Activated CD4-positive, alpha-beta memory T cell treated with anti-CD3 and anti-CD28 coated beads, Interleukin-2, amount 10 ng/mL, durations not matched to agents 7 days and 5 days (primary cell): Measurements from ENCODE around the gene WDR19. TPM values are rescaled to one million over a fixed set of nuclear protein-coding genes. Genes with fewer than 3 reads are reported as not detected.
"Not testable (repeated sequence)": the region's sequence is repeated elsewhere in the genome, so short reads cannot be mapped to it uniquely, and the experiment has no call there.

Source experiments
- CTCF ChIA-PET: fragments of 350-600 bp; sonication (Branson Sonifier 250); formaldehyde crosslinking; loops from one replicate; lab custom pipeline; 2021; ENCODE audit warnings: antibody characterized with exemption, inconsistent platforms; lab: Charles Lee
- POLR2A ChIA-PET: fragments of 350-600 bp; sonication (Branson Sonifier 250); formaldehyde crosslinking; loops from one replicate; lab custom pipeline; 2021; ENCODE audit warnings: antibody characterized with exemption; lab: Charles Lee
- DNase-seq: peaks from one replicate; pipeline ENCODE4 v3.0.0-alpha.2; 2020
- H3K27ac Mint-ChIP-seq: one replicate; pipeline ENCODE4 v1.8.0; 2021; ENCODE audit warnings: mild to moderate bottlenecking, mixed read lengths
- H3K27me3 Mint-ChIP-seq: one replicate; pipeline ENCODE4 v1.8.0; 2021; ENCODE audit warnings: mixed read lengths
- H3K36me3 Mint-ChIP-seq: one replicate; pipeline ENCODE4 v1.8.0; 2021; ENCODE audit warnings: low read depth, mixed read lengths
- H3K4me1 Mint-ChIP-seq: one replicate; pipeline ENCODE4 v1.8.0; 2021; ENCODE audit warnings: mixed read lengths
- H3K4me3 Mint-ChIP-seq: one replicate; pipeline ENCODE4 v1.8.0; 2021; ENCODE audit warnings: mild to moderate bottlenecking, mixed read lengths
- H3K9me3 Mint-ChIP-seq: one replicate; pipeline ENCODE4 v1.8.0; 2021; ENCODE audit warnings: mixed read lengths
- total RNA-seq, 2 experiments: library from RNA; stranded (reverse); gene quantifications; one replicate each; pipeline ENCODE4 v1.2.3, GENCODE V29; 2021

The WDR19 gene
- 10 to 100 TPM in 1 of 2 experiments, 1 to 10 TPM in 1; 9.9 to 12.1 TPM for total RNA-seq

DNA sequence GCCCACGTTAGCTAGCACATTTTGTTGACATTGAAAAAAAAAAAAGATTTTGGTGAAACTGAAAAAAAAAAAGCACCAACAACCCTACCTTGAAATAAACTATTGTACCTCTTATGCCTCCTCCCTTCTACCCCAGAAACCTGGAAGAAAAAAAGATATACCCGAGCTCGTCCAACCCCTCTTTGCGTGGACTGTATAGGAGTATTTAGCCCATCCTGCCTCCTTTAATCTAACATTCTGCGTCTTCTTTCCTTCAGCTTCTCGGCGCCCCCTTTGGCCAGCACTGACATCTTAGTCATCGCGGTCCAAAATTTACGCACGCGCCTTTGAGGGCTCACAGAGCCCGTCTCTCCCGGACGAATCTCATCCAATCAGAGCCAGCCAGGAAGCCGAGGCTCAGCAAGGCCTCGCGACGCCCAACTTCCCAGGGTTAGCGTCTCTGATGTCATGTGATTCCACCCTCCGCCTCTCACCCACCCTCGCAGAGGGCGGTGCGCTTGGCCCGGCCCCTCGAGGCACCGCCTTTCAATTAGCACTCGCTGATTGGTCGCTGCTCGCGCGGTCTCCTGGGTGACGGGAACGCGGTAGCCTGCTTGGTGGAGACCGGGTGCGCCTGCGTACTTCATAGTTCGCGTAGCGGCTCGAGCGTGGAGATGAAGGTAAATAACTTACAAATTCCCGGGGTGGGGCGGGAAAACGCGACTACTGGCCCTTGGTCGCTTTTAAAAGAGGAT is at the start of gene WDR19:
Gene WDR19 (plus strand): TSS at position 625 of the 734 bp plus-strand sequence. CDS start 29 bp downstream, at position 654.
- H3K27me3 Mint-ChIP-seq, result peaks cover 2% of the 10 kb centered on the region
- H3K4me1 Mint-ChIP-seq, result peaks cover 15% of the 10 kb centered on the region
- DNase-seq, result peak; percentile 99
- H3K27ac Mint-ChIP-seq, result no peak within 1 kb of the TSS
- H3K36me3 Mint-ChIP-seq, result no peaks in the 10 kb centered on the region
- POLR2A ChIA-PET, result interaction anchor here (0.7 to 2.4 kb wide), 4 partner anchors 172 to 277 kb away, joined by 3 to 9 read pairs (median 6); partner anchors contain the start of genes LIAS and RFC1
- CTCF ChIA-PET, result interaction anchor here (0.6 to 1.7 kb wide), 13 partner anchors 10 to 424 kb away, joined by 3 to 11 read pairs (median 4); partner anchors contain the start of gene RFC1
- no peaks in the 10 kb centered on the region for H3K9me3 Mint-ChIP-seq
- no peak within 1 kb of the TSS for H3K4me3 Mint-ChIP-seq

DNA sequence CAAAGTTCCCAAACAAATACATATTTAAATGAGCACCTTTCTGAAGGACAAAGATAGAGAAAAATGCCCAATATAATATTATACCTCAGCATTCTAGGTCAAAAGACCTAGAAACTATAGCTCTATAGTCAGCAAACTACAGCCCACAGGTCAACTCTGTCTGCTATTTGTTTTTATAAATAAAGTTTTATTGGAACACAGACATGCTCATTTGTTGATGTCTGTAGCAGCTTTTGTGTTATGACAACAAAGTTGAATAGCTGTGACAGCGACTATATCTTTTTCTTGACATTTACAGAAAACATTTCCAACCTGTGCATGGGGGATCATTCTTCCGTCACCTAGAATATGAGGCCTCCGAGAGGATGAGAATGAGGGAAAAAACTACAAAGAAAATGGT is 48.7 kb upstream of the WDR19 start:
- CTCF ChIA-PET, result interaction anchor here (0.6 to 6.4 kb wide), 14 partner anchors 14 to 865 kb away, joined by 3 to 113 read pairs (median 10); no protein-coding TSS in a partner anchor
- peaks cover 15% of the 10 kb centered on the region for H3K4me1 Mint-ChIP-seq
- H3K9me3 Mint-ChIP-seq, result no peaks in the 10 kb centered on the region
- no peak for DNase-seq
- H3K36me3 Mint-ChIP-seq, result peaks cover 9% of the 10 kb centered on the region
- POLR2A ChIA-PET, result interaction anchor here (1.0 kb wide), 1 partner anchor 231 kb away, joined by 4 read pairs; no protein-coding TSS in a partner anchor
- H3K27me3 Mint-ChIP-seq, result no peaks in the 10 kb centered on the region
- H3K27ac Mint-ChIP-seq, result no peak overlapping the region
- H3K4me3 Mint-ChIP-seq, result no peak overlapping the region

DNA sequence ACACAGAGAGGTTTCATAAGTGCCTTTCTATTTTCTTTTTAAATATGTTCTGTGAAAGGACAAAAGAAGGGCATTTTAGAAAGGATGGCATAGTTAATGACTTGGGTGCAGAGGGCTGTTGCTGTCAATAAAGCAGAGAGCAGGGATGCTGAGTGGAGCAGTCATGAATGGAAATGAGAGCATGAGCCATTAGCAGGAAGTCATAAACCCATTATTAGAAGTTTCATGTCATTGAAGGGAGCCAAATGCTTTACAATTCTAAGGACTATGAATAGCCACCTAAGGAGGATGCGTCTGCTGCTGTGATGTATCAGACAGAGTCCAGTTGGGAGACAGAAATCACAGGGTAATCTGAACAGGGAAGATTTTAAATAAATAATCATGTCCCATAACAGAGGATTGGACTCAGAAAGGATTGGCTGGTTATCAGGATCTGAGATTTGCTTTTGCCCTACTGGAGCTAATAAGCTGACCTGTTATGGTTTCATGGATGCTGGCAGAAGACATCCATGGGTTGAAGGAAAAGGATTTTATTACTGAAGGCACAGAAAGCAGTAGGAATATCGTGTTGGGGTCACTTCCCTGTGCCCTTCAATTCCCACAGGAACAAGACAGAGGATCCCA is 47.5 kb upstream of the WDR19 start:
- CTCF ChIA-PET, result interaction anchor here (0.6 to 6.4 kb wide), 39 partner anchors 9 to 375 kb away, joined by 3 to 113 read pairs (median 4); no protein-coding TSS in a partner anchor
- Mint-ChIP-seq H3K9me3 (no peaks in the 10 kb centered on the region), H3K27me3 (no peaks in the 10 kb centered on the region), H3K4me1 (peaks cover 15% of the 10 kb centered on the region), H3K4me3 (no peak overlapping the region), H3K27ac (no peak overlapping the region), H3K36me3 (peaks cover 4% of the 10 kb centered on the region)
- POLR2A ChIA-PET, result interaction anchor here (0.6 to 1.0 kb wide), 2 partner anchors 232 to 279 kb away, joined by 3 to 4 read pairs; no protein-coding TSS in a partner anchor
- no peak for DNase-seq

DNA sequence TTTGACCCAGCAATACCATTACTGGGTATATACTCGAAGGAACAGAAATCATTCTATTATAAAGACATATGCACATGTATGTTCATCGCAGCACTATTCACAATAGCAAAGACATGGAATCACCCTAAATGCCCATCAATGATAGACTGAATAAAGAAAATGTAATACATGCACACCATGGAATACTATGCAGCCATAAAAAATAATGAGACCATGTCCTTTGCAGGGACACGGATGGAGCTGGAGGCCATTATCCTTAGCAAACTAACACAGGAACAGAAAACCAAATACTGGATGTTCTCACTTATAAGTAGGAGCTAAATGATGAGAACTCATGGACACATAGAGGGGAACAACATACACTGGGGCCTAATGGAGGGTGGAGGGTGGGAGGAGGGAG is 44.1 kb upstream of the WDR19 start:
- peaks cover 15% of the 10 kb centered on the region for H3K4me1 Mint-ChIP-seq
- H3K36me3 Mint-ChIP-seq, H3K27me3 Mint-ChIP-seq, DNase-seq, H3K4me3 Mint-ChIP-seq, H3K9me3 Mint-ChIP-seq, POLR2A ChIA-PET, H3K27ac Mint-ChIP-seq: not testable (repeated sequence)
- CTCF ChIA-PET, result interaction anchor here (1.0 to 2.0 kb wide), 3 partner anchors 34 to 236 kb away, joined by 3 to 8 read pairs (median 3); no protein-coding TSS in a partner anchor

DNA sequence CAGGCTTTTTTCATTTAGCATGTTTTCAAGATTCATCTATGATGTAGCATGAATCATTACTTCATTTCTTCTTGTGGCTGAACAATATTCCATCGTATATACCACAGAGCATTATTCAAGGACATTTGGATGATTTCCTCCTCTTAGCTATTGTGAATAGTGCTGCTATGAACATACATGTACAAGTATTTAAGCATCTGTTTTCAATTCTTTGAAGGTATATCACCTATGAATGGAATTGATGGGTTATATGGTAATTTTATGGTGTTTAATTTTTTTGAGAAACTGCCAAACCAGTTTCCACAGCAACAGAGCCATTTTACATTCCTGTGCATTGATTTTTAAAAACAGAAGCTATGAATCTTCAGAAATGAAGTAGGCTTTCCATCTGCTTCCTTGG is 36.1 kb upstream of the WDR19 start:
- POLR2A ChIA-PET, result no interaction called here
- CTCF ChIA-PET, result interaction anchor here (0.7 to 2.0 kb wide), 3 partner anchors 11 to 243 kb away, joined by 3 to 5 read pairs (median 4); no protein-coding TSS in a partner anchor
- no peak overlapping the region for H3K27ac Mint-ChIP-seq

DNA sequence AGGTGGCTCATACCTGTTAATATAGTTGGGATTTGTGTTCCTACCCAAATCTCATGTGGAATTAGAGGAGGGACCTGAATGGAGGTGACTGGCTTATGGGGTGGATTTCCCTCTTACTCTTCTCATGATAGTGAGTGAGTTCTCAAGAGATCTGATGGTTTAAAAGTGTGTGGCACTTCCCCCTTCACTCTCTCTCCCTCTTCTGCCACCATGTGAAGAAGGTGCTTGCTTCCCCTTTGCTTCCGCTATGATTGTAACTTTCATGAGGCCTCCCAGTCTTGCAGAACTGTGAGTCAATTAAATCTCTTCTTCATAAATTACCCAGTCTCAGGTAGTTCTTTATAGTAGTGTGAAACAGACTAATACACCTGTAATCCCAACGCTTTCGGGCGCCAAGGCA is 28.3 kb upstream of the WDR19 start:
- H3K36me3 Mint-ChIP-seq, result no peaks in the 10 kb centered on the region
- H3K27me3 Mint-ChIP-seq, result no peaks in the 10 kb centered on the region
- no peak for DNase-seq
- H3K4me3 Mint-ChIP-seq, result no peak overlapping the region
- CTCF ChIA-PET, result no interaction called here
- H3K4me1 Mint-ChIP-seq, result peaks cover 4% of the 10 kb centered on the region
- POLR2A ChIA-PET, result no interaction called here
- no peaks in the 10 kb centered on the region for H3K9me3 Mint-ChIP-seq
- H3K27ac Mint-ChIP-seq, result no peak overlapping the region

More for the DNA sequence above, 36.1 kb upstream of the WDR19 start:
- Mint-ChIP-seq H3K27me3 (no peaks in the 10 kb centered on the region), H3K4me1 (peaks cover 4% of the 10 kb centered on the region), H3K9me3 (no peaks in the 10 kb centered on the region), H3K4me3 (no peak overlapping the region), H3K36me3 (no peaks in the 10 kb centered on the region)
- no peak for DNase-seq

DNA sequence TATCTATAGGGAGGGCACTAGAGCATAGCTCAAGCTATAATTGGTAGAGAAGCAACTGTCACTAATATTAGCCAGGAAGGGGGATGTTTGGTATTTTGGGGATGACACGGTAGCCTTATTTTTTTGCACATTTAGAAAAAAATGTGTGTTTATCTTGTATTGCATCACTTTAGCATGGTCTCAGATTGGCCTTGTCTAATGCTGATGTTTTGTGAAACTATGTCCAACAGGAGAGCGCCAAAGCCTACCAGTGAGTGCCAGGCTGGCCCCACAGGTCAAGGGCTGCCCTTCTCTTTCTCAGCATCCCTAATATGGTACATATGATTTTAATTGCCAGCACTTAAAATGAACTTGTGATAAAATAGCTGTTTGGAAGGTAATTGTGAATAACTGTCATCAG is 24.8 kb upstream of the WDR19 start:
- ChIA-PET CTCF (interaction anchor here (0.9 kb wide), 1 partner anchor 314 kb away, joined by 3 read pairs; no protein-coding TSS in a partner anchor), POLR2A (no interaction called here)
- Mint-ChIP-seq H3K9me3 (no peaks in the 10 kb centered on the region), H3K36me3 (no peaks in the 10 kb centered on the region), H3K4me3 (no peak overlapping the region), H3K4me1 (no peaks in the 10 kb centered on the region), H3K27ac (no peak overlapping the region), H3K27me3 (no peaks in the 10 kb centered on the region)
- no peak for DNase-seq

DNA sequence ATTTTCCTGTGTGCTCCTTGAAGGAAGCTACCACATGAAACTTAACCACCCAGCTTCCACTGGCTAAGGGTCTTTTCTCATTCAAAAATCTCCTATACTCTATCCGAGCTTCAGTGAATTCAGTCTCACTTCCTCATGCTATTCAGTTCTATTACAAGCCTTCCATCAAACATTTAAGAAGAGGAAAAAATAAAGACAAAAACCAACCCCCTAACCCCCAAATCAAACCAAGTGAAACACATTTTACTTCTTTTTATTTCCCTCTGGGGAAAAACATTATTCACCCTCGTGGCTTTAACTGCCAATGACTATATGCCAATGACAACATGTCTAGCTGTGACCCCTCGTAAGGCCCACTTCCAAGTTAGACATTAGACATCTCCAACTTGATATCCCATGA is 16.2 kb upstream of the WDR19 start:
- no peak for DNase-seq
- ChIA-PET POLR2A (no interaction called here), CTCF (no interaction called here)
- Mint-ChIP-seq H3K4me3 (no peak overlapping the region), H3K27ac (no peak overlapping the region), H3K4me1 (peaks cover 2% of the 10 kb centered on the region), H3K9me3 (peaks cover 5% of the 10 kb centered on the region), H3K36me3 (no peaks in the 10 kb centered on the region), H3K27me3 (peaks cover 6% of the 10 kb centered on the region)

DNA sequence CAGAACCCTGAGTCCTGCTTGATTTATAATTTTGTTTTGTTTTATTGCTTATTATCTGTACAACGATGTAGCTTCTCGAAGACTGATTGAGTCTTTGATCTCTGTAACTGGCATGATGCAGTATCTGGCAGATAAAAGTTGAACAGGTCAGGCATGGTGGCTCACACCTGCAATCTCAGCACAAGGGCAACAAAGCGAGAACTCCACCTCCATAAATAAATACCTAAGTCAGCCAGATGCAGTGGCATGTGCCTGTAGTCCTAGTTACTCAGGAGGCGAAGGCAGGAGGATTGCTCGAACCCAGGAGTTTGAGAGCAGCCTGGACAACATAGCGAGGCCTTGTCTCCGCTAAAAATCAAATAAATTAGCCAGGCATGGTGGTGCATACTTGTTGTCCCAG is 15.7 kb upstream of the WDR19 start:
- Mint-ChIP-seq H3K27me3 (peaks cover 6% of the 10 kb centered on the region), H3K4me3 (no peak overlapping the region)

DNA sequence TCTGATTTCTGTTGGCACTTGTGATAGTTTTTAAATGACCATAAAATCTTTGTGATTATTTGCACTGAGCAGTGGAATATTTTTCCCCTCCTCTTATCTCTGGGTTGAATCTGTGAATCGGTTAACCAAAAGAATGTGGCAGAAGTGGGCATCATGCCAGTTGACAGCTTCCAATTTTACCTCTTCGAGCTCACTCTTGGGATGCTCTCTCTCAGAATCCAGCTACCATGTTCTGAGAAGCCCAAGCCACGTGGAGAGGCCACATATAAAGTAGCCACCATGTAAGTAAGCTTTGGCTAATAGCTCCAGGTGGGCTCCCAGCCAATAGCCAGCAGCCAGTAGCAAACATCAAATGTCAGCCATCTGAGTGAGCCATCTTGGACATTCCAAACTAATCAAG is 12.9 kb upstream of the WDR19 start:
- no peak overlapping the region for H3K27ac Mint-ChIP-seq
- POLR2A ChIA-PET, result no interaction called here
- DNase-seq, result no peak
- H3K9me3 Mint-ChIP-seq, result peaks cover 5% of the 10 kb centered on the region
- no peak overlapping the region for H3K4me3 Mint-ChIP-seq
- CTCF ChIA-PET, result interaction anchor here (0.6 kb wide), 1 partner anchor 307 kb away, joined by 4 read pairs; no protein-coding TSS in a partner anchor
- H3K4me1 Mint-ChIP-seq, result peaks cover 2% of the 10 kb centered on the region
- no peaks in the 10 kb centered on the region for H3K36me3 Mint-ChIP-seq
- H3K27me3 Mint-ChIP-seq, result peaks cover 6% of the 10 kb centered on the region

More for the DNA sequence above, 15.7 kb upstream of the WDR19 start:
- ChIA-PET POLR2A (no interaction called here), CTCF (interaction anchor here (0.5 kb wide), 1 partner anchor 36 kb away, joined by 4 read pairs; no protein-coding TSS in a partner anchor)
- no peak for DNase-seq
- H3K27ac Mint-ChIP-seq, result no peak overlapping the region
- H3K4me1 Mint-ChIP-seq, result peaks cover 2% of the 10 kb centered on the region
- H3K36me3 Mint-ChIP-seq, result no peaks in the 10 kb centered on the region
- H3K9me3 Mint-ChIP-seq, result peaks cover 5% of the 10 kb centered on the region

DNA sequence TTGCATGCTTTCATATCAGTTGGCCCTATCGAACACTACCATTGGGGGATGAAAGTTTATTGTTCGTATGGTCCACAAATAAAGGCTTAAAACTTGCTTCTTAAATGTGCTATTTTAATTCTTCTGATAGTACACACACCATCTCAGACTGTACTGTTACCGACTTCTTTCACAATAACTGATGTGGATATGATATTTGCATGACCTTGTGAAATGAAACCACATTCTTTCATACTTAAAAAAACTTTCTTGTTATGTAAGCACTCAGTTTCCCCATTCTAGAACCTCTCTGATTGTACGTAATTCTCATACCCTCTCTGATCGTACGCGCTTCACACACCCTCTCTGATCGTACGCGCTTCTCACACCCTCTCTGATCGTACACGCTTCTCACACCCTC is 12.0 kb upstream of the WDR19 start:
- no peak overlapping the region for H3K4me3 Mint-ChIP-seq
- POLR2A ChIA-PET, result no interaction called here

DNA sequence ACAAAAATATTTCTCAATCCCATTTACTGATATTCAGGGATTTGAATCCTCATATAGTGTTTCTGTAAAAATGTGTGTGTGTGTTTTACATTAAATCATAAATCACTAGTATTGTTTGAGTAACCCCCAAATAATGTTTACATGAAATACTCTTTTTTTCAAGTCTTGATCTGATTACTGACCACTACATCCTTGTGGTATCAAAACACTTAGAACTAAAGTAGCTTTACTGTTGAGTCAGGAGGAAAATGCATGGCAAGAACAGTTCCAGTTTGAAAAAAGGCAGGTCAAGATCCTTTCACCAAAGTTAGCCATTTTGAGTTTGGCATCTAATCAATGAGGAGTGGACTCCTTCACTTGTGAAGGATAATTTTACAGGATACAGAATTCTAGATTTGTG is 3.6 kb upstream of the WDR19 start:
- H3K27ac Mint-ChIP-seq, result no peak overlapping the region
- DNase-seq, result no peak
- ChIA-PET POLR2A (no interaction called here), CTCF (no interaction called here)
- H3K27me3 Mint-ChIP-seq, result peaks cover 13% of the 10 kb centered on the region
- H3K4me1 Mint-ChIP-seq, result peaks cover 14% of the 10 kb centered on the region
- H3K4me3 Mint-ChIP-seq, result no peak overlapping the region
- H3K36me3 Mint-ChIP-seq, result no peaks in the 10 kb centered on the region
- H3K9me3 Mint-ChIP-seq, result no peaks in the 10 kb centered on the region

More for the DNA sequence above, 12.0 kb upstream of the WDR19 start:
- CTCF ChIA-PET, result no interaction called here
- H3K4me1 Mint-ChIP-seq, result peaks cover 2% of the 10 kb centered on the region
- no peak overlapping the region for H3K27ac Mint-ChIP-seq
- DNase-seq, result no peak
- no peaks in the 10 kb centered on the region for H3K36me3 Mint-ChIP-seq
- H3K9me3 Mint-ChIP-seq, result peaks cover 5% of the 10 kb centered on the region
- peaks cover 12% of the 10 kb centered on the region for H3K27me3 Mint-ChIP-seq

DNA sequence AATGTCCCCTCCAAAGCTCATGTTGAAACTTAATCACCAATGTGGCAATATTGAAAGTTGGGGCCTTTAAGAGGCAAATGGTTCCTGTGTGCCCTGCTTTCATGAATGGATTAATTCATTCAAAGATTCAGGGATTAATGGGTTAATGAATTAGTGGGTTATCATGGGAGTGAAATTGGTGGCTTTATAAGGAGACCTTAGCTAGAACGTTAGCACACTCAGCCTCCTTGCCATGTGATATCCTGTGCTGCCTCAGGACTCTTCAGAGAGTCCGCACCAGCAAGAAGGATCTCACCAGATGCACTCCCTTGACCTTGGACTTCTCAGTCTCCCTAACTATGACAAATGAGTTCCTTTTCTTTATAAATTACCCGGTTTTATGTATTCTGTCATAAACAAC is 2.6 kb upstream of the WDR19 start:
- DNase-seq, result no peak
- ChIA-PET POLR2A (no interaction called here), CTCF (interaction anchor here (0.7 kb wide), 1 partner anchor 225 kb away, joined by 4 read pairs; no protein-coding TSS in a partner anchor)
- H3K27me3 Mint-ChIP-seq, result peaks cover 12% of the 10 kb centered on the region
- peaks cover 15% of the 10 kb centered on the region for H3K4me1 Mint-ChIP-seq
- H3K9me3 Mint-ChIP-seq, result no peaks in the 10 kb centered on the region
- H3K27ac Mint-ChIP-seq, result no peak overlapping the region
- no peak overlapping the region for H3K4me3 Mint-ChIP-seq
- H3K36me3 Mint-ChIP-seq, result no peaks in the 10 kb centered on the region
